MM.1S (cell line): ENCODE results near the gene TTLL10.

Experiments
- EZH2 ChIP-seq: fragments of 300-600 bp; sonication (generic); optimal IDR thresholded peaks from 2 replicates; pipeline ENCODE3; 2017; ENCODE audit warnings: low read depth, mild to moderate bottlenecking, antibody characterized with exemption, low read length, mixed read lengths
- TF ChIP-seq, protein P1 (sequence below): fragments of 300-600 bp; sonication (generic); IDR thresholded peaks from 2 replicates; pipeline ENCODE4 v1.5.1; 2016; ENCODE audit warnings: antibody characterized with exemption, low read length, mixed read lengths

DNA sequence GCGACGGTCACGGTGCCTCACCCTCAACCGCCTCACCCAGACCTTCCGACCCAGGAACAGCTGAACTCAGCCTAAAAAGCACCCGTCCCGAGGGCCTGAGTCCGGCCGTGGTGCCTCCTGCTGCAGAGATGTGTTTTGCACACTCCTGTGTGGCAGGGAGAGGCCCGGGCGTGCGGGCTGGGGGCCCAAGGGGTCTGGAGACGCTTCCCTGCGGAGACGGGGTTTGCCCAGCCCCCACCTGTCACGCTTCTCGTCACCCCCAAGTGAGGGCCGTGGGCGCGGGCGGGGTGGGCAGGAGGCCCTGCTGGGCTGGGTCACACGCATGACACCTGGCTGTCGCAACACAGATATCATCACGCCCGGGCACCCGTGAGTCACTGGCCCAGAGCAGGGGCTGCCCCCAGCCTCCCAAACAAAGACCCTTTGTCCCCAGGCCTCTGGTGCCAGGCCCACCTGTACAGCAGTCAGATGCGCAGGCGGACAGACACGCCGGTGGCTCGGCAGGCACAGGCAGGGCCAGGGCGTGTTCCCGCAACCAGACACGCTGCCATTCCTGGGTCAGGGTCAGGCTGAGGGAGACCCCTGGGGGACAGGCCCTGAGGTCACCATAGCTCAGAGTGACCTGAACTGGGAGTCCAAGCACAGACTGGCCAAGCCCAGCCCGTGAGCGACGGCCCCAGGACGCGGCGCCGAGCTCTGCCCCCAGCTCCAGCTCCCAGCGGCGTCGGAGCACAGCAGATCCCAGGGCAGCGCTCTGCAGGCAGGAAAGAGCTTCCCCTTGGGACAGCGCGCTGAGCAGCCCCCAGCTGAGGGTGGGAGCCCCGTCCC is 64.4 kb downstream of the TTLL10 start:
- TF ChIP-seq, protein P1, sequence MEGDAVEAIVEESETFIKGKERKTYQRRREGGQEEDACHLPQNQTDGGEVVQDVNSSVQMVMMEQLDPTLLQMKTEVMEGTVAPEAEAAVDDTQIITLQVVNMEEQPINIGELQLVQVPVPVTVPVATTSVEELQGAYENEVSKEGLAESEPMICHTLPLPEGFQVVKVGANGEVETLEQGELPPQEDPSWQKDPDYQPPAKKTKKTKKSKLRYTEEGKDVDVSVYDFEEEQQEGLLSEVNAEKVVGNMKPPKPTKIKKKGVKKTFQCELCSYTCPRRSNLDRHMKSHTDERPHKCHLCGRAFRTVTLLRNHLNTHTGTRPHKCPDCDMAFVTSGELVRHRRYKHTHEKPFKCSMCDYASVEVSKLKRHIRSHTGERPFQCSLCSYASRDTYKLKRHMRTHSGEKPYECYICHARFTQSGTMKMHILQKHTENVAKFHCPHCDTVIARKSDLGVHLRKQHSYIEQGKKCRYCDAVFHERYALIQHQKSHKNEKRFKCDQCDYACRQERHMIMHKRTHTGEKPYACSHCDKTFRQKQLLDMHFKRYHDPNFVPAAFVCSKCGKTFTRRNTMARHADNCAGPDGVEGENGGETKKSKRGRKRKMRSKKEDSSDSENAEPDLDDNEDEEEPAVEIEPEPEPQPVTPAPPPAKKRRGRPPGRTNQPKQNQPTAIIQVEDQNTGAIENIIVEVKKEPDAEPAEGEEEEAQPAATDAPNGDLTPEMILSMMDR: no peak
- no peak for TF ChIP-seq EZH2
